ENCODE data around the gene RAET1L.
"Not testable (repeated sequence)": the region's sequence is repeated elsewhere in the genome, so short reads cannot be mapped to it uniquely, and the experiment has no call there.

Gene RAET1L

GRCh38 chr6:149991838-149992237, 33.5 kb downstream of the RAET1L start:
- no peak for DNase-seq (ENCODE audit: low read depth, low spot score)

GRCh38 chr6:149991472-149991795, 33.9 kb downstream of the RAET1L start:
- not testable (repeated sequence) for DNase-seq (ENCODE audit: low read depth, low spot score)

GRCh38 chr6:149990661-149991471, 34.5 kb downstream of the RAET1L start:
- no peak for DNase-seq (ENCODE audit: low read depth, low spot score)

GRCh38 chr6:149990212-149990660, 35.1 kb downstream of the RAET1L start:
- DNase-seq (ENCODE audit: low read depth, low spot score): no peak

- DNase-seq (ENCODE audit: low read depth, low spot score): no peak
Observed at GRCh38 chr6:149988550-149989346, 36.6 kb downstream of the RAET1L start.

GRCh38 chr6:149987602-149988107, 37.7 kb downstream of the RAET1L start:
- DNase-seq (ENCODE audit: low read depth, low spot score): no peak

- DNase-seq (ENCODE audit: low read depth, low spot score): no peak
Observed at GRCh38 chr6:149985481-149985937, 39.8 kb downstream of the RAET1L start.

GRCh38 chr6:149984773-149985172, 40.6 kb downstream of the RAET1L start:
- no peak for DNase-seq (ENCODE audit: low read depth, low spot score)

- DNase-seq (ENCODE audit: low read depth, low spot score): no peak
Observed at GRCh38 chr6:149983145-149983544, 42.2 kb downstream of the RAET1L start.

- DNase-seq (ENCODE audit: low read depth, low spot score): no peak
Observed at GRCh38 chr6:149979293-149979692, 46.0 kb downstream of the RAET1L start.

GRCh38 chr6:149978610-149979009, 46.7 kb downstream of the RAET1L start:
- DNase-seq (ENCODE audit: low read depth, low spot score): no peak

- no peak for DNase-seq (ENCODE audit: low read depth, low spot score)
Observed at GRCh38 chr6:149977221-149977620, 48.1 kb downstream of the RAET1L start.

GRCh38 chr6:149975400-149975799, 49.9 kb downstream of the RAET1L start:
- no peak for DNase-seq (ENCODE audit: low read depth, low spot score)

GRCh38 chr6:149974825-149975224, 50.5 kb downstream of the RAET1L start:
- no peak for DNase-seq (ENCODE audit: low read depth, low spot score)

GRCh38 chr6:149974394-149974793, 50.9 kb downstream of the RAET1L start:
- not testable (repeated sequence) for DNase-seq (ENCODE audit: low read depth, low spot score)

- DNase-seq (ENCODE audit: low read depth, low spot score): no peak
Observed at GRCh38 chr6:149969635-149970034, 55.7 kb downstream of the RAET1L start.

GRCh38 chr6:149968909-149969308, 56.4 kb downstream of the RAET1L start:
- not testable (repeated sequence) for DNase-seq (ENCODE audit: low read depth, low spot score)
